Esophagus muscularis mucosa (tissue), 4 donors: ENCODE results near the gene SCAMP3.

Experiments
- CTCF ChIP-seq, 3 experiments: fragments of 200-600 bp in 2 of 3; fragments of 450-650 bp in 1 of 3; sonication (generic) in 2 of 3; IDR thresholded peaks; one replicate each; pipeline ENCODE4 v1.5.1; 2017 to 2019; ENCODE audit warnings: antibody characterized with exemption in 3 of 3, mild to moderate bottlenecking in 2 of 3, moderate library complexity in 1 of 3
- EP300 ChIP-seq: sonication (generic); formaldehyde crosslinking; IDR thresholded peaks from one replicate; pipeline ENCODE4 v1.6.1; 2017; ENCODE audit warnings: antibody characterized with exemption
- POLR2AphosphoS5 ChIP-seq, 2 donors: sonication (generic); formaldehyde crosslinking; IDR thresholded peaks; one replicate each; pipeline ENCODE4 v1.6.1; 2017; ENCODE audit warnings: antibody characterized with exemption in 2 of 2

DNA sequence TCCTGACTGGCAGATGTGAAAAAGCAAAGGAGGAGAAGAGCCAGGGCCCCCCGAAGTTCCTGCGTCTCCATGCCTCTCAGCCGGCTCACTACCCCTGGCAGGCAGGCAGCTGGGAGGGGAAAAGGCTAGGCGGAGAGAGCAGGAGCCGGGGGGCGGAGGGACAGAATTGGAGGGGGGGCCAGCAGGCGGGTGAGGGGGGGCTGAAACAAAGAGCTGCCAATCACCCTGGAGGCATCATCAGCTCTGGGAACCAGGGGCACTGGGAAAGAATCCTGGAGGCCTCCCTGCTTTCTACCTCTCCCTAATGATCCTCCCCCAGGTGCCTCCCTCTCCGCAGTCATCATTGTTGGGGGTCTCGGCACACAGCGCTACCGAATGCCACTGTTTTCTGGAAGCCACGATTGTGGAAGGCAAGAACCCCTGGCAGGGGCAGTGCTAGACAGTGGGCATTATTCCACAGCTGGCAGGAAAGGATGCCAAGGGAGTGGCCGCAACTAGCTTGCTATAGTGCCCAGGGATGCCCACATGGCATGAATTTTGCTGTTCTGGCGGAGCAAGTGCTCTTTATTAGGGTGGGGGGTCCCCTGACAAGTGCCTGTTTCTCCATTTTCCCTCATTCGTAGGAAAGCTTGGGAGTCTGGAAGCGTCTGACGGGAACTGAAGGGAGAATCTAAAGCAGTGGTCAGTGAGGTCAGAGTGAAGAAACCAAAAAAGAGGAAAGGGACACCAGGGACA lies 54.2 kb downstream of the SCAMP3 start, which contains the start of gene THBS3:
- TF ChIP-seq CTCF (IDR thresholded peaks at IDR 0.05) (no peak), POLR2AphosphoS5 (IDR thresholded peaks at IDR 0.05) (no peak), EP300 (no peak)
